ENCODE data around the gene MESP1.

MESP1 gene

DNA sequence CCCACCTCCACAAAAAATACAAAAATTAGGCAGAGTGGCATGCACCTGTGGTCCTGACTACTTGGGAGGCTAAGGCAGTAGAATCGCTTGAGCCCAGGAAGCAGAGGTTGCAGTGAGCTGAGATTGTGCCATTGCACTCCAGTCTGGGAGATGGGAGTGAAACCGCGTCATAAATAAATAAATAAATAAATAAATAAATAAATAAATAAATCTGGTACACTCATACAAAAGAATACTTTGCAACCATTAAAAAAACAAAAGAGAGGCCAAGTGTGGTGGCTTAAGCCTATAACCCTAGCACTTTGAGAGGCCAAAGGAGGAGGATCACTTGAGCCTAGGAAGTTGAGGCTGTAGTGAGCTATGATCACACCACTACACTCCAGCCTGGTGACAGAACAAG is 28.0 kb downstream of the MESP1 start:
- no peak for DNase-seq (ENCODE audit: low spot score)

DNA sequence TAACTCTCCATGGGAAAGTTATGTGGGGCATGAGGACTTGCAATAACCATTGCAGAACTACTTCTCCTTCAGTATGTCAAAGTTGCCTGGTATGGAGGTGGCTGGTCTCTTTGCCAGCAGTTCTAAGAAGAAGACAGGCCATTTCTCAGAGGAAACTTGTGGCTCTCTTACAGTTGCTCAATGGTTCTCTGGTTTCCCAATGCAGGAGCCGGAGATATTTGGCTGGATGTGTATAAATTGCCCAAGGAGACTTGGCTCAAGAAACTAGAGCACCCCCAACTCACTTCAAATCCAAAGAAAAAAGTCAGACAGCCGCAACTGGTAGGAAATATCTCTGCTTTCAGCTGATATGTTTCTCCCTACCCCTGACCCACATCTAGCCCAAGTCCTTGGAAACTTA is 36.3 kb downstream of the MESP1 start:
- DNase-seq (ENCODE audit: low spot score) = no peak

DNA sequence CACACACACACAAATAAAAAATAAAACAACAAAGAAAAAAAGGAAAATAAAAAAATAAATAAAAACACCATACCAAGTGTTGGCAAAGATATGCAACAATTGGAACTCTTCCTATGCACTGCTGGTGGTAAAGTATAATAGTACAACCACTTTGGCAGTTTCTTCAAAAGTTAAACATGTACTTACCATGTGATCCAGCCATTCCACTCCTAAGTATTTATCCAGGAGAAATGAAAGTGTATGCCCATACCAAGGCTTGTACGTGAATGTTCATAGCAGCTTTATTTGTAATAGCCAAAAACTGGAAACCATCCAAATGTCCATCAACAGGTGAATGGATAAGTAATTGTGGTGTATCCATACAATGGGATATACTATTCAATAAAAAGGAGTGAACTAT is 43.5 kb downstream of the MESP1 start:
- no peak for DNase-seq (ENCODE audit: low spot score)

DNA sequence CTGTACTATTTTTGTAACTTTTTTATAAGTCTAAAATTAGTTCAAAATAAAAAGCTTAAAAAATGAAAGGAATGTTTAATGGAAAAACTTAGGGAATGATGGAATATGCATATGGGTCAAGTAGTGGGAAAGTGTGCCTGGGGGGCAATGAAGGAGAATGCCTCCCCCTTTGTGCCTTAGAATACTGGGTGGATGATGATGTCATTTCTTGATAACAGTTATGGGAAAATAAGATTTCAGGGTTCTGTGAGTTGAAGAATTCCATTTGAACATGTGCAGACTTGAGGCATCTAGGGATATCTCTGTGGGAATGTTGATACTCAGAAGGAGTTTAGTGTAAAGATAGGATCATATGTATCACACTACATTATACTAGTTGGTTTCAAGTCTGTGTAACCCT is 46.6 kb downstream of the MESP1 start:
- DNase-seq (ENCODE audit: low spot score) = no peak

Data from RKO (cell line).